HL-60 (cell line): ENCODE results near the gene RPH3AL.

Experiments
- CTCF ChIP-seq: IDR thresholded peaks from one replicate; pipeline ENCODE4 v1.5.1; 2011; ENCODE audit warnings: low read length, control low read depth, inconsistent platforms; ENCODE audit not compliant: insufficient read depth
- REST ChIP-seq: IDR thresholded peaks from 2 replicates; pipeline ENCODE4 v1.6.1; 2012; ENCODE audit warnings: low read depth; ENCODE audit not compliant: insufficient replicate concordance
- SPI1 ChIP-seq: IDR thresholded peaks from 2 replicates; pipeline ENCODE4 v1.6.1; 2012; ENCODE audit warnings: low read depth, mild to moderate bottlenecking, borderline replicate concordance

- TF ChIP-seq CTCF (no peak), SPI1 (no peak), REST (no peak)
Observed at GRCh38 chr17:205817-206216, 146.8 kb downstream of the RPH3AL start.
